GM18511 (cell line): ENCODE results near the gene COL18A1.

Experiments used
- ATAC-seq: cut with Tn5 transposase; IDR thresholded peaks from one replicate; pipeline ENCODE4 v1.9.1; 2021; ENCODE audit warnings: mild to moderate bottlenecking, moderate library complexity; ENCODE audit not compliant: unreplicated experiment

The COL18A1 gene

GRCh38 chr21:45396620-45396995 lies 8.4 kb upstream of the COL18A1 start:
- no peak for ATAC-seq

- no peak for ATAC-seq
Observed at GRCh38 chr21:45397381-45397780, 7.6 kb upstream of the COL18A1 start.

- ATAC-seq: no peak
Observed at GRCh38 chr21:45401054-45401518, 3.9 kb upstream of the COL18A1 start.

- ATAC-seq: no peak
Observed at GRCh38 chr21:45401916-45402900, 2.8 kb upstream of the COL18A1 start.

- ATAC-seq: no peak
Observed at GRCh38 chr21:45403133-45403824, 1.7 kb upstream of the COL18A1 start.

- no peak for ATAC-seq
Observed at GRCh38 chr21:45403825-45404729, 888 bp upstream of the COL18A1 start.

GRCh38 chr21:45405271-45405818 lies 380 bp downstream of the COL18A1 start:
- ATAC-seq: no peak

GRCh38 chr21:45405819-45406762 lies 1.1 kb downstream of the COL18A1 start:
- ATAC-seq: no peak

- no peak for ATAC-seq
Observed at GRCh38 chr21:45406801-45407628, 2.0 kb downstream of the COL18A1 start.

- no peak for ATAC-seq
Observed at GRCh38 chr21:45407629-45408247, 2.8 kb downstream of the COL18A1 start.

- ATAC-seq: no peak
Observed at GRCh38 chr21:45408271-45408791, 3.4 kb downstream of the COL18A1 start.

GRCh38 chr21:45408801-45409261 lies 3.9 kb downstream of the COL18A1 start:
- no peak for ATAC-seq

GRCh38 chr21:45409466-45410150 lies 4.6 kb downstream of the COL18A1 start:
- ATAC-seq: no peak

GRCh38 chr21:45410151-45410864 lies 5.3 kb downstream of the COL18A1 start:
- no peak for ATAC-seq

GRCh38 chr21:45410865-45411809 lies 6.2 kb downstream of the COL18A1 start:
- no peak for ATAC-seq
